Right lobe of liver (tissue), 6 donors: ENCODE results near the gene CNIH3. TPM values are rescaled to one million over a fixed set of nuclear protein-coding genes. Genes with fewer than 3 reads are reported as not detected.
A peak's percentile ranks its signal among the peaks of the same experiment; 100 is the strongest.

Experiments
- ATAC-seq, 4 donors: fragments of 200-7000 bp; cut with Tn5 transposase; one replicate each; pipeline ENCODE4 v1.9.1; 2020; ENCODE audit warnings: mild to moderate bottlenecking in 4 of 4, moderate library complexity in 4 of 4
- DNase-seq, 3 donors: peaks; one replicate each; pipeline ENCODE4 v3.0.0-alpha.2; 2020
- H3K27ac ChIP-seq, 3 donors: fragments of 200-600 bp; one replicate each; pipeline ENCODE4 v1.8.0; 2022
- H3K27me3 ChIP-seq, 2 donors: fragments of 200-600 bp; one replicate each; pipeline ENCODE4 v1.8.0; 2022
- H3K36me3 ChIP-seq, 4 donors: fragments of 200-600 bp; sonication (generic) in 1 of 4; one replicate each; pipeline versions ENCODE4 v1.5.1 to v1.8.0; 2017 to 2022; ENCODE audit warnings: control low read depth in 1 of 4
- H3K4me1 ChIP-seq, 4 donors: fragments of 200-600 bp; sonication (generic) in 1 of 4; one replicate each; pipeline versions ENCODE4 v1.5.1 to v1.8.0; 2017 to 2022; ENCODE audit warnings: control low read depth in 1 of 4
- H3K4me3 ChIP-seq, 3 donors: fragments of 200-600 bp; one replicate each; pipeline ENCODE4 v1.8.0; 2022
- H3K9me3 ChIP-seq, 4 donors: fragments of 200-600 bp; sonication (generic) in 1 of 4; one replicate each; pipeline versions ENCODE4 v1.5.1 to v1.8.0; 2017 to 2022; ENCODE audit warnings: control low read depth in 1 of 4
- CTCF ChIP-seq, 4 donors: fragments of 200-600 bp in 3 of 4; fragments of 450-650 bp in 1 of 4; IDR thresholded peaks; one replicate each; pipeline versions ENCODE4 v1.5.1 to v1.8.0; 2016 to 2022; ENCODE audit warnings: antibody characterized with exemption in 4 of 4, mild to moderate bottlenecking in 2 of 4
- POLR2A ChIP-seq: fragments of 450-650 bp; IDR thresholded peaks from one replicate; pipeline ENCODE4 v1.6.1; 2017; ENCODE audit warnings: antibody characterized with exemption, mild to moderate bottlenecking
- WGBS: methylation state at CpG from one replicate; pipeline ENCODE4 v1.1.6; 2018; ENCODE audit warnings: low coverage, low lambda C conversion rate; ENCODE audit not compliant: insufficient coverage; ENCODE audit errors: missing lambda C conversion rate; 5-methylcytosine and 5-hydroxymethylcytosine counted together
- intact Hi-C, 2 donors: fragments of 100-400 bp; cut with DNase I; formaldehyde crosslinking; loops; one replicate each; pipeline versions ENCODE4 v1.11.2 to v1.14.1; 2022
- total RNA-seq, 6 experiments: library from RNA; depleted of rRNA in 2 of 6; stranded (reverse); fragments of >200 nt in 2 of 6; fragmentation: NEBNext Ultra II Directional in 3 of 6; extraction: Animal tissue kit (Norgen Biotek cat#: 25700) in 3 of 6; gene quantifications; one replicate each; pipeline versions ENCODE4 v1.1.0 to v1.2.4, GENCODE V29; 2016 to 2023
- donor health status: DM: no; HTN: yes; CAD: no.
- donor health status: DM: no; HTN: no; CAD: no.
- donor health status: DM: no; HTN: no; CAD: no.
- donor health status: DM: no; HTN: yes; CAD: no.
- donor health status: DM: no; HTN: yes; CAD: no.

The CNIH3 gene
- total RNA-seq, 6 experiments from 2014 or later = 0.12 to 1.6 (median 0.55) TPM

GRCh38 chr1:224588515-224588914 lies 27.6 kb upstream of the CNIH3 start:
- 50% methylated on average over 1 of the region's 1 CpG for WGBS
- H3K27ac ChIP-seq = no peak overlapping the region
- ATAC-seq (no peak), DNase-seq (no peak)
- intact Hi-C loops = no loop called here
- TF ChIP-seq CTCF (IDR thresholded peaks at IDR 0.05) = no peak
- TF ChIP-seq POLR2A = no peak
- no peaks in the 10 kb centered on the region for H3K9me3 ChIP-seq
- H3K36me3 ChIP-seq = no peaks in the 10 kb centered on the region
- no peaks in the 10 kb centered on the region for H3K27me3 ChIP-seq
- no peak overlapping the region for H3K4me3 ChIP-seq
- no peaks in the 10 kb centered on the region for H3K4me1 ChIP-seq

GRCh38 chr1:224589006-224589405 lies 27.1 kb upstream of the CNIH3 start:
- Histone ChIP-seq H3K36me3 (no peaks in the 10 kb centered on the region), H3K9me3 (no peaks in the 10 kb centered on the region), H3K4me1 (no peaks in the 10 kb centered on the region), H3K27ac (no peak overlapping the region), H3K27me3 (no peaks in the 10 kb centered on the region), H3K4me3 (no peak overlapping the region)
- no peak for TF ChIP-seq CTCF (IDR thresholded peaks at IDR 0.05)
- no peak for TF ChIP-seq POLR2A
- DNase-seq (no peak), ATAC-seq (no peak)
- 68% methylated on average over 4 of the region's 6 CpGs for WGBS
- intact Hi-C loops = no loop called here

- H3K4me1 ChIP-seq = no peaks in the 10 kb centered on the region
- H3K9me3 ChIP-seq = no peaks in the 10 kb centered on the region
- H3K4me3 ChIP-seq = no peak overlapping the region
- DNase-seq (no peak), ATAC-seq (no peak)
- 88% methylated on average over 1 of the region's 1 CpG for WGBS
- no peak overlapping the region for H3K27ac ChIP-seq
- TF ChIP-seq CTCF (IDR thresholded peaks at IDR 0.05) (no peak), POLR2A (no peak)
- H3K36me3 ChIP-seq = no peaks in the 10 kb centered on the region
- intact Hi-C loops = no loop called here
- no peaks in the 10 kb centered on the region for H3K27me3 ChIP-seq
Measured at GRCh38 chr1:224591326-224591725, 24.8 kb upstream of the CNIH3 start.

- DNase-seq (no peak), ATAC-seq (peak in 2 of 4 donors; percentile 26 to 34)
- no peaks in the 10 kb centered on the region for H3K36me3 ChIP-seq
- no peaks in the 10 kb centered on the region for H3K27me3 ChIP-seq
- intact Hi-C loops = no loop called here
- H3K4me3 ChIP-seq = no peak overlapping the region
- H3K4me1 ChIP-seq = no peaks in the 10 kb centered on the region
- no peaks in the 10 kb centered on the region for H3K9me3 ChIP-seq
- TF ChIP-seq POLR2A (no peak), CTCF (IDR thresholded peaks at IDR 0.05) (no peak)
- no peak overlapping the region for H3K27ac ChIP-seq
- WGBS = 52% methylated on average over 6 of the region's 6 CpGs
Measured at GRCh38 chr1:224592636-224593582, 23.2 kb upstream of the CNIH3 start.
